H1 (cell line): Measurements from ENCODE around the gene ZNF750.

Experiments used
- ATF2 ChIP-seq: IDR thresholded peaks from 2 replicates; pipeline ENCODE4 v1.6.1; 2012; ENCODE audit warnings: low read length, inconsistent platforms
- BRCA1 ChIP-seq: IDR thresholded peaks from 2 replicates; pipeline ENCODE4 v1.6.1; 2012; ENCODE audit warnings: low read depth, low read length, improper control_type of control experiment
- CREB1 ChIP-seq: IDR thresholded peaks from 2 replicates; pipeline ENCODE4 v1.6.1; 2012; ENCODE audit warnings: inconsistent platforms
- GABPA ChIP-seq: IDR thresholded peaks from 2 replicates; pipeline ENCODE4 v1.6.1; 2011; ENCODE audit warnings: mild to moderate bottlenecking, low read length, moderate library complexity, borderline replicate concordance; ENCODE audit not compliant: insufficient read depth
- KDM5A ChIP-seq: fragments of 200-600 bp; IDR thresholded peaks from 2 replicates; pipeline ENCODE4 v1.7.1; 2012; ENCODE audit warnings: mild to moderate bottlenecking, low read length, inconsistent platforms, mixed read lengths
- MAX ChIP-seq: IDR thresholded peaks from 2 replicates; pipeline ENCODE4 v1.6.1; 2012; ENCODE audit warnings: inconsistent platforms
- POLR2AphosphoS5 ChIP-seq: IDR thresholded peaks from 2 replicates; pipeline ENCODE4 v1.6.1; 2011; ENCODE audit warnings: low read depth, low read length
- SP1 ChIP-seq: IDR thresholded peaks from 2 replicates; pipeline ENCODE4 v1.6.1; 2011; ENCODE audit warnings: low read depth, low read length
- TAF1 ChIP-seq: IDR thresholded peaks from 2 replicates; pipeline ENCODE4 v1.6.1; 2011; ENCODE audit warnings: mild to moderate bottlenecking, low read depth, low read length
- TF ChIP-seq, protein P1 (sequence below), 3 experiments: IDR thresholded peaks; 1 replicate in 2 of 3; 2 replicates in 1 of 3; pipeline versions ENCODE4 v1.5.1 to v1.6.1; 2011; ENCODE audit warnings: low read length in 3 of 3, mild to moderate bottlenecking in 3 of 3, inconsistent platforms in 2 of 3, low read depth in 1 of 3, moderate library complexity in 1 of 3; ENCODE audit not compliant: insufficient read depth in 1 of 3; ENCODE audit errors: control extremely low read depth in 1 of 3

- TF ChIP-seq TAF1 = no peak
- TF ChIP-seq, protein P1, sequence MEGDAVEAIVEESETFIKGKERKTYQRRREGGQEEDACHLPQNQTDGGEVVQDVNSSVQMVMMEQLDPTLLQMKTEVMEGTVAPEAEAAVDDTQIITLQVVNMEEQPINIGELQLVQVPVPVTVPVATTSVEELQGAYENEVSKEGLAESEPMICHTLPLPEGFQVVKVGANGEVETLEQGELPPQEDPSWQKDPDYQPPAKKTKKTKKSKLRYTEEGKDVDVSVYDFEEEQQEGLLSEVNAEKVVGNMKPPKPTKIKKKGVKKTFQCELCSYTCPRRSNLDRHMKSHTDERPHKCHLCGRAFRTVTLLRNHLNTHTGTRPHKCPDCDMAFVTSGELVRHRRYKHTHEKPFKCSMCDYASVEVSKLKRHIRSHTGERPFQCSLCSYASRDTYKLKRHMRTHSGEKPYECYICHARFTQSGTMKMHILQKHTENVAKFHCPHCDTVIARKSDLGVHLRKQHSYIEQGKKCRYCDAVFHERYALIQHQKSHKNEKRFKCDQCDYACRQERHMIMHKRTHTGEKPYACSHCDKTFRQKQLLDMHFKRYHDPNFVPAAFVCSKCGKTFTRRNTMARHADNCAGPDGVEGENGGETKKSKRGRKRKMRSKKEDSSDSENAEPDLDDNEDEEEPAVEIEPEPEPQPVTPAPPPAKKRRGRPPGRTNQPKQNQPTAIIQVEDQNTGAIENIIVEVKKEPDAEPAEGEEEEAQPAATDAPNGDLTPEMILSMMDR (IDR thresholded peaks at IDR 0.05; ENCODE audit: control extremely low read depth in 1 of 3, insufficient read depth in 1 of 3, low read depth in 1 of 3, low read length in 3 of 3) = no peak
- no peak for TF ChIP-seq CREB1
- no peak for TF ChIP-seq MAX
- TF ChIP-seq BRCA1 = no peak
- TF ChIP-seq POLR2AphosphoS5 = no peak
- TF ChIP-seq KDM5A = no peak
- TF ChIP-seq SP1 = no peak
- no peak for TF ChIP-seq GABPA
- TF ChIP-seq ATF2 = no peak
Observed at GRCh38 chr17:82798752-82799151, 41.1 kb downstream of the ZNF750 start.
